SU-DHL-6 (cell line): Measurements from ENCODE around the gene FBXO11.

Source experiments
- EZH2phosphoT487 ChIP-seq: fragments of 200-600 bp; sonication (generic), shearing (Covaris generic); conservative IDR thresholded peaks from 2 replicates; pipeline ENCODE4 v1.6.1; 2018; ENCODE audit warnings: mild to moderate bottlenecking, antibody characterized with exemption, low read length, moderate library complexity, mixed read lengths
- TF ChIP-seq, protein P1 (sequence below): fragments of 200-600 bp; sonication (generic); IDR thresholded peaks from one replicate; pipeline ENCODE4 v1.5.1; 2017; ENCODE audit warnings: antibody characterized with exemption, mild to moderate bottlenecking, low read length, moderate library complexity; ENCODE audit not compliant: insufficient read depth, poor library complexity, severe bottlenecking

DNA sequence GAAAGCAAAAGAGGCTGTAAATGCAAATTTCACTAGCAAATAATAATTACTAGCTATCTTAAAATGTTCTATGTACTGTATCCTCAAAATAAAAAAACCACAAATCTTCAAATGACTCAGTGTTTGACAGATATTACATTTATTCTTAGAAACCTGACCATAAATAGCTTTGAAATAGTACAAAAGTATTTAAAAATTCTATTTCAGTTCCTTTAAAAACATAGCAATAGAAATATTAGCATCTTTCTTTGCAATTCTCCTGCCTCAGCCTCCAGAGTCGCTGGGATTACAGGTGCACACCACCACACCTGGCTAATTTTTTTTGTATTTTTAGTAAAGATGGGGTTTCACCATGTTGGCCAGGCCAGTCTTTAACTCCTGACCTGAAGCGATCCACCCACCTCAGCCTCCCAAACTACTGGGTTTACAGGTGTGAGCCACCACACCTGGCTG, 72.8 kb downstream of the FBXO11 start:
- TF ChIP-seq, protein P1, sequence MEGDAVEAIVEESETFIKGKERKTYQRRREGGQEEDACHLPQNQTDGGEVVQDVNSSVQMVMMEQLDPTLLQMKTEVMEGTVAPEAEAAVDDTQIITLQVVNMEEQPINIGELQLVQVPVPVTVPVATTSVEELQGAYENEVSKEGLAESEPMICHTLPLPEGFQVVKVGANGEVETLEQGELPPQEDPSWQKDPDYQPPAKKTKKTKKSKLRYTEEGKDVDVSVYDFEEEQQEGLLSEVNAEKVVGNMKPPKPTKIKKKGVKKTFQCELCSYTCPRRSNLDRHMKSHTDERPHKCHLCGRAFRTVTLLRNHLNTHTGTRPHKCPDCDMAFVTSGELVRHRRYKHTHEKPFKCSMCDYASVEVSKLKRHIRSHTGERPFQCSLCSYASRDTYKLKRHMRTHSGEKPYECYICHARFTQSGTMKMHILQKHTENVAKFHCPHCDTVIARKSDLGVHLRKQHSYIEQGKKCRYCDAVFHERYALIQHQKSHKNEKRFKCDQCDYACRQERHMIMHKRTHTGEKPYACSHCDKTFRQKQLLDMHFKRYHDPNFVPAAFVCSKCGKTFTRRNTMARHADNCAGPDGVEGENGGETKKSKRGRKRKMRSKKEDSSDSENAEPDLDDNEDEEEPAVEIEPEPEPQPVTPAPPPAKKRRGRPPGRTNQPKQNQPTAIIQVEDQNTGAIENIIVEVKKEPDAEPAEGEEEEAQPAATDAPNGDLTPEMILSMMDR: no peak
- no peak for TF ChIP-seq EZH2phosphoT487
